ENCODE data around the gene DEFB132. TPM values are rescaled to one million over a fixed set of nuclear protein-coding genes. Genes with fewer than 3 reads are reported as not detected.

DEFB132 gene
- total and polyA plus RNA-seq, 2 donors (not counting 3 experiments of a cell fraction or from before 2014, with no cell fraction given) = not detected

GRCh38 chr20:277496-277781, 19.9 kb downstream of the DEFB132 start:
- BruUV-seq (replicated peaks) = no TSS peak

More at GRCh38 chr20:277496-277781, 19.9 kb downstream of the DEFB132 start:
- Histone ChIP-seq H3K36me3 (ENCODE audit: control insufficient read depth in 2 of 2, extremely low read depth in 1 of 2, insufficient read depth in 2 of 2, low read length in 2 of 2) (peaks cover 2 to 36% of the 10 kb centered on the region in 2 experiments), H3K9me3 (replicated peaks; ENCODE audit: control insufficient read depth, insufficient read depth, low read length) (no peaks in the 10 kb centered on the region), H3K79me2 (ENCODE audit: control insufficient read depth, insufficient read depth, low read length) (no peaks in the 10 kb centered on the region), H3K4me3 (replicated peaks in 1 of 3; ENCODE audit: insufficient read depth in 1 of 3, low read depth in 1 of 3, low read length in 3 of 3) (no peak overlapping the region), H2AFZ (ENCODE audit: low read depth, low read length) (no peak overlapping the region), H3K27me3 (ENCODE audit: control insufficient read depth in 2 of 2, insufficient read depth in 2 of 2, low read length in 2 of 2) (no peaks in the 10 kb centered on the region), H3K9me1 (replicated peaks; ENCODE audit: control insufficient read depth, extremely low read depth, insufficient read depth, low read length) (no peaks in the 10 kb centered on the region), H3K4me2 (ENCODE audit: insufficient read depth, low read length) (no peak overlapping the region), H3K27ac (ENCODE audit: insufficient read depth, low read depth, low read length) (no peak overlapping the region), H4K20me1 (replicated peaks; ENCODE audit: control insufficient read depth, extremely low read depth, insufficient read depth, low read length) (no peaks in the 10 kb centered on the region), H3K4me1 (ENCODE audit: control insufficient read depth, extremely low read depth, insufficient read depth, low read length) (no peaks in the 10 kb centered on the region), H3K9ac (replicated peaks; ENCODE audit: extremely low read depth, insufficient read depth, low read length) (no peak overlapping the region)
- no peak for TF ChIP-seq GATA2 (IDR thresholded peaks at IDR 0.05; ENCODE audit: insufficient read depth, insufficient read length, low read depth, low read length)
- no peak for TF ChIP-seq CTCF (IDR thresholded peaks at IDR 0.05; ENCODE audit: extremely low read depth in 1 of 2, insufficient read depth in 1 of 2, low read depth in 1 of 2, low read length in 2 of 2)
- TF ChIP-seq POLR2AphosphoS5 (IDR thresholded peaks at IDR 0.05; ENCODE audit: insufficient read depth, low read depth, low read length) = no peak
- TF ChIP-seq MAX (IDR thresholded peaks at IDR 0.05; ENCODE audit: insufficient read depth, insufficient read length) = no peak
- TF ChIP-seq JUN (IDR thresholded peaks at IDR 0.05; ENCODE audit: borderline replicate concordance, insufficient read depth, insufficient read length, low read depth) = no peak
- TF ChIP-seq POLR2A (IDR thresholded peaks at IDR 0.05; ENCODE audit: low read depth, low read length) = no peak
- TF ChIP-seq FOS (IDR thresholded peaks at IDR 0.05; ENCODE audit: borderline replicate concordance, insufficient read depth, low read length) = no peak
- no peak for TF ChIP-seq MYC (IDR thresholded peaks at IDR 0.05; ENCODE audit: low read depth, low read length)
- no peak for TF ChIP-seq EZH2 (IDR thresholded peaks at IDR 0.05; ENCODE audit: borderline replicate concordance, low read depth, low read length, severe bottlenecking)
- FAIRE-seq (no peak), DNase-seq (ENCODE audit: low read depth, low spot score) (no peak)
- intact Hi-C loops (cut with micrococcal nuclease) = no loop called here
- dilution Hi-C loops (cut with MboI; ENCODE audit: extremely low pct_ligation_motif_present, low sequenced_read_pairs) = no loop called here
- CTCF ChIA-PET = interaction anchor here (3.3 kb wide), 1 partner anchor 52 kb away, joined by 22 read pairs; no protein-coding TSS in a partner anchor
- POLR2A ChIA-PET = interaction anchor here (0.6 kb wide), 1 partner anchor 81 kb away, joined by 5 read pairs; no protein-coding TSS in a partner anchor

Data from endothelial cell of umbilical vein (primary cell).